Measurements from ENCODE around the gene OR2V2. TPM values are rescaled to one million over a fixed set of nuclear protein-coding genes. Genes with fewer than 3 reads are reported as not detected.
"Not testable (repeated sequence)": the region's sequence is repeated elsewhere in the genome, so short reads cannot be mapped to it uniquely, and the experiment has no call there.

The OR2V2 gene, protein sequence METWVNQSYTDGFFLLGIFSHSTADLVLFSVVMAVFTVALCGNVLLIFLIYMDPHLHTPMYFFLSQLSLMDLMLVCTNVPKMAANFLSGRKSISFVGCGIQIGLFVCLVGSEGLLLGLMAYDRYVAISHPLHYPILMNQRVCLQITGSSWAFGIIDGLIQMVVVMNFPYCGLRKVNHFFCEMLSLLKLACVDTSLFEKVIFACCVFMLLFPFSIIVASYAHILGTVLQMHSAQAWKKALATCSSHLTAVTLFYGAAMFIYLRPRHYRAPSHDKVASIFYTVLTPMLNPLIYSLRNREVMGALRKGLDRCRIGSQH
- not detected for total RNA-seq

DNA sequence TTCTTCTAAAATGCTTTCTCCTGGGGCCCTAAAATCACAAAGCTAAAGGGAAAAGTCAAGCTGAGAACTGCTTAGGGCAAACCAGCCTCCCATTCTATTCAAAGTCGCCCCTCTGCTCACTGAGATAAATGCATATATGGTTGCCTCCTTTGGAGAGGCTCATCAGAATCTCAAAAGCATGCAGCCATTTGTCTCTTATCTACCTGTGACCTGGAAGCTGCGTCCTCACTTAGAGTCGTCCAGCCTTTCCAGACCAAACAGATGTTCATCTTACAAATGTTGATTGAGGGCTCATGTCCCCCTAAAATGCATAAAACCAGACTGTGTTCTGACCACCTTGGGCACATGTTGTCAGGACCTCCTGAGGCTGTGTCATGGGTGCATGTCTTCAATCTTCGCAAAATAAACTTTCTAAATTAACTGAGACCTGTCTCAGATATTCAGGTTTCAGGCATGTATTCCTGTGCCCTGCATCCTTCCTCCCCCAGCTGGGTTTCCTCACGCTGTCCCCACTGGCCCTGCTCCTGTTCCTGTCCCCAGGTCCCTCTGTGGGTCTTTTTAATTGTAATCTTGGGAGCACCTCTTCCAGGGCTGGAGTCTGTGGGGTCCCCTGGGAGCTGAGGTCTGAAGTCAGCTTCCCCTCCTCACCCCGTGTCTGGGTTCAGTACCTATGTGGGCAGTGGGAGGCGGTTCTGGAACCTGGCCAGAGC is at the start of gene OR2V2:
Gene OR2V2 (plus strand): TSS at position 660 of the 710 bp plus-strand sequence. CDS start 7,357 bp downstream, outside the sequence.
- intact Hi-C loops (cut with DNase I; ENCODE audit: low total_unique reads); H3K4me1 ChIP-seq; H3K27me3 ChIP-seq; H3K27ac ChIP-seq; DNase-seq; H3K36me3 ChIP-seq; H3K4me3 ChIP-seq; H3K9me3 ChIP-seq: not testable (repeated sequence)

DNA sequence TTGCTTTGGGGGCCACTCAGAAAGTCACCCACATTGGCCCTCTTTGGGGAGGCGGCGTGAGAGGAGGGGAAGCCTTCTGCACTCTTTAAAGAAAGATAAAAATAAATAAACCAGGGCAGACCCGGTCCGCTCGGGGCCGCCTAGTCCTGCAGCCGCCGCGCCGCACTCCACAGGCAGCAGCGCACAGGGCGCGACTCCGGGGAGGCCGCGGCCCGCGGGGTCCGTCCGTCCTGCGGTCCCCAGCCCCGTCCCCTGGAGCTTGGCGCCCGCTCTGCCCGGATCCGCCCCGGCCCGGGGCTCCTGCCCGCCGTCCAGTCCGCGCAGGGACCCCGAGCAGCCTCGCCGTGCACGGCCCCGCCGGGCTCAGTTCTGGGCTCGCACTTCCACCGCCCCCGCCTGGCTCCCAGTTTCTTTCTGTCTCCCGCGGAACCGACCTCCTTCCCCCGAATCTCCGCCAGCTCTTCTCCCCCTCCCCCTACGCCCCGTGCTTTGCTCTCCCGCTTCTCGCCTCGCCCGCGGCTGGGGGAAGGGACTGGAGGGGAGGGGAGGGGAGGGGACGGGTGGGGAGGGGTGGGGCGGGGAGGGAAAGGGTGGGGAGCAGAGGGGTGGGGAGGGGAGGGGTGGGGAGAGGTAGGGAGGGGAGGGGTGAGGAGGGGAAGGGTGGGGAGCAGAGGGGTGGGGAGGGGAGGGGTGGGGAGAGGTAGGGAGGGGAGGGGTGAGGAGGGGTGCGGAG is 49.5 kb upstream of the OR2V2 start:
- H3K4me1 ChIP-seq; H3K27ac ChIP-seq; intact Hi-C loops (cut with DNase I; ENCODE audit: low total_unique reads); H3K36me3 ChIP-seq; H3K4me3 ChIP-seq; DNase-seq; H3K9me3 ChIP-seq: not testable (repeated sequence)
- H3K27me3 ChIP-seq = peaks cover 0 to 12% of the 10 kb centered on the region in 2 donors

DNA sequence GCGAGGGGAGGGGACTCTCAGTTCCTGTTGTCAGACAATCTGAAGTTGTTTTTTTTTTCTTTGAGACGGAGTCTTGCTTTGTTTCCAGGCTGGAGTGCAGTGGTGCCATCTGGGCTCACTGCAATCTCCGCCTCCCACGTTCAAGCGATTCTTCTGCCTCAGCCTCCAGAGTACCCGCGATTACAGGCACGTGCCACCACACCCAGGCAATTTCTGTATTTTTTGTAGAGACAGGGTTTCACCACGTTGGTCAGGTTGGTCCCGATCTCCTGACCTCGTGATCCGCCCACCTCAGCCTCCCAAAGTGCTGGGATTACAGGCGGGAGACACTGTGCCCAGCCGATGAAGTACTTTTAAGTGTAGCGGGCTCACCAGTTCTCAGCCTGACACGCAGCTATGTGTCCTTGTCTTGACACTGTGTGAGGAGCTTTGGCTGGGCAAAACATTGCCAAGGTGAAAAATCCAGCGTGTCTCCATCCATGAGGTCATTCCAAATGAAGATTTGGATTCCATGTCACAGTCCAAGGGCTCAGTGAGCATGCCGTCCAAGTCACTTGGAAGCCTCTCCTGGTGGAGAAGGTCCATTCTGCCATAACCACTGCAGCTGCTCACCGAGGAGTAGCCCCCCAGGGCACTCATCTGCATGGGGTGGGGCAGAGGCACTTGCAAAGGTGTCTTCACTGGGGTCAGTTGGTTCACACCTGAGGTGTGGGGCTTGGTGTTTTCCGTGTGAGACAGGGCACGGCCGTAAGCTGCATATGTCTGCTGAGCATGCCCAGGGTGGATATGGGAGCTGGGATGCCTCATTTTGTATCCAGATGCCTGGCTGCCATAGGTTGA is 48.4 kb upstream of the OR2V2 start:
- TF ChIP-seq CTCF (IDR thresholded peaks at IDR 0.05) (no peak), POLR2A (IDR thresholded peaks at IDR 0.05) (no peak)
- no peak for DNase-seq
- intact Hi-C loops (cut with DNase I; ENCODE audit: low total_unique reads) = no loop called here
- no peaks in the 10 kb centered on the region for H3K9me3 ChIP-seq
- no peak overlapping the region for H3K27ac ChIP-seq
- no peaks in the 10 kb centered on the region for H3K36me3 ChIP-seq
- no peaks in the 10 kb centered on the region for H3K4me1 ChIP-seq
- H3K4me3 ChIP-seq = no peak overlapping the region
- H3K27me3 ChIP-seq = peaks cover 0 to 12% of the 10 kb centered on the region in 2 donors

DNA sequence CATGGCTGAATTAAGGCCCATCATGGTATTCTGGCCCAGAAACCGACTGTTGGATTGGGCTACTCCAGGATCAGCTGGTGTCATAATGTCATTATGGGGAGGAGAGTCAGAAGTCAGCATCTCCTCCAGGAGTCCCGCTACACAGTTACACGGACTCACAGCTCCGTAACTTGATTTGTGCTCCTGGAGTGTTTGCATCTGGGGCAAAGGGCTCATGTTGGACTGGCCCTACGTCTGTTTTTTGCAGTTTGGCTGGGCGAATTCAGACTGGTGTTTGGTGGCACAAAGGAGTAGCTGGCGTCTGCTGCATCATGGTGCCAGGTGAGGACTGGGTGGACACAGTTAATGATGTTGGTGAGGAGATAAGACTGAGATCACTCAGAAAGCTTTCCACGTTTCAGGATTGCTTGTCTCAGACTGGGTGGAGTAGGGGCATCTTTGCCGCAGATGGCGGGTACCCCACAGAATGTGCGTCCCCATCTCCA is 47.7 kb upstream of the OR2V2 start:
- H3K36me3 ChIP-seq = no peaks in the 10 kb centered on the region
- no peak for TF ChIP-seq CTCF (IDR thresholded peaks at IDR 0.05)
- TF ChIP-seq POLR2A (IDR thresholded peaks at IDR 0.05) = no peak
- no peak overlapping the region for H3K4me3 ChIP-seq
- peaks cover 0 to 12% of the 10 kb centered on the region in 2 donors for H3K27me3 ChIP-seq
- DNase-seq = no peak
- no peaks in the 10 kb centered on the region for H3K9me3 ChIP-seq
- no peak overlapping the region for H3K27ac ChIP-seq
- no peaks in the 10 kb centered on the region for H3K4me1 ChIP-seq
- intact Hi-C loops (cut with DNase I; ENCODE audit: low total_unique reads) = no loop called here

DNA sequence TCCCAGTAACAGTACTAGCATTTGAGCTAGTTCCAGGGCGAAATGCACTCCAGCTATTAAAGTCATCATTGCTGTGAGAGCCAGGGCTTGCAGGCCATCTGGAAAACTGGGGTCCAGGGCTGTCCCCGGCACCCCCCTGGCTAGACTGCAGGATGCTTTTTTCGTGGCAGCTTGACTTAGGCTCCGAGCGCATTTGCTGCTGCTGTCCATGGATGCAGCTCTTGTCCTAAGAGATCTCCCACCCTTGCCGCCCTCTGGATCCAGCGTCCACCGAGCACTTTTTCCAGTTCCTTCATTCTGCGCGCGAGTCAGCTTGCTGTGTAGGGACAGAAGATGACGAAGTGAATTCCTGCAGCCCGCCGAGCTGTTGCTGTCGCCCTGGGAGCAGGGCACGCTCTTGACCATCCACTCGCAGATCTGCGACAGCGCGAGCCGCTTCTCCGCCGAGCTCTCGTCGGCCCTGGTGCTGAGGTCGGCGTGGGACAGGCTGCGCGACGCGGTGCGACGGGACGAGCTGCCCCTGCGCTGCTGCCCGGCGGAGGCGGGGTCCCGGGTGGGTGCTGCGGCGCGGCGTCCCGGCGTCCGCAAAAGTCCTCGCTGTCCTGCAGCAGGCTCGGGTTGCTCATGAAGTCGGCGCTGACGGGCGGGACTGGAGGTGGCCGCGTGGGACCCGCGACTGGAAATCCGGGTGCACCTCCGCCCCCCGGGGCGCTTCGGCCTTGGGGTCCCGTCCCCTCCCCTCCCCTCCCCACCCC is 47.1 kb upstream of the OR2V2 start:
- Histone ChIP-seq H3K27me3 (peaks cover 0 to 12% of the 10 kb centered on the region in 2 donors), H3K36me3 (no peaks in the 10 kb centered on the region), H3K4me3 (no peak overlapping the region), H3K9me3 (no peaks in the 10 kb centered on the region), H3K27ac (no peak overlapping the region), H3K4me1 (no peaks in the 10 kb centered on the region)
- DNase-seq = no peak
- TF ChIP-seq POLR2A (IDR thresholded peaks at IDR 0.05) (no peak), CTCF (IDR thresholded peaks at IDR 0.05) (no peak)
- intact Hi-C loops (cut with DNase I; ENCODE audit: low total_unique reads) = no loop called here

DNA sequence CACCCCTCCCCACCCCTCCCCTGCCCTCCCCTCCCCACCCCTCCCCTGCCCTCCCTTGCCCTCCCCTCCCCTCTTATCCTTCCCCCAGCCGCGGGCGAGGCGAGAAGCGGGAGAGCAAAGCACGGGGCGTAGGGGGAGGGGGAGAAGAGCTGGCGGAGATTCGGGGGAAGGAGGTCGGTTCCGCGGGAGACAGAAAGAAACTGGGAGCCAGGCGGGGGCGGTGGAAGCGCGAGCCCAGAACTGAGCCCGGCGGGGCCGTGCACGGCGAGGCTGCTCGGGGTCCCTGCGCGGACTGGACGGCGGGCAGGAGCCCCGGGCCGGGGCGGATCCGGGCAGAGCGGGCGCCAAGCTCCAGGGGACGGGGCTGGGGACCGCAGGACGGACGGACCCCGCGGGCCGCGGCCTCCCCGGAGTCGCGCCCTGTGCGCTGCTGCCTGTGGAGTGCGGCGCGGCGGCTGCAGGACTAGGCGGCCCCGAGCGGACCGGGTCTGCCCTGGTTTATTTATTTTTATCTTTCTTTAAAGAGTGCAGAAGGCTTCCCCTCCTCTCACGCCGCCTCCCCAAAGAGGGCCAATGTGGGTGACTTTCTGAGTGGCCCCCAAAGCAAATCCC is 46.2 kb upstream of the OR2V2 start:
- H3K36me3 ChIP-seq; H3K27ac ChIP-seq; H3K4me3 ChIP-seq; DNase-seq; H3K4me1 ChIP-seq; intact Hi-C loops (cut with DNase I; ENCODE audit: low total_unique reads); H3K9me3 ChIP-seq: not testable (repeated sequence)
- peaks cover 0 to 14% of the 10 kb centered on the region in 2 donors for H3K27me3 ChIP-seq

GRCh38 chr5:181101930-181102674 is 45.3 kb upstream of the OR2V2 start:
- DNase-seq; intact Hi-C loops (cut with DNase I; ENCODE audit: low total_unique reads); H3K4me3 ChIP-seq; H3K27ac ChIP-seq; H3K4me1 ChIP-seq; H3K36me3 ChIP-seq; H3K9me3 ChIP-seq: not testable (repeated sequence)
- peaks cover 0 to 18% of the 10 kb centered on the region in 2 donors for H3K27me3 ChIP-seq

- intact Hi-C loops (cut with DNase I; ENCODE audit: low total_unique reads) = not testable (repeated sequence)
Measured at GRCh38 chr5:181104259-181104568, 43.2 kb upstream of the OR2V2 start.

More at GRCh38 chr5:181104259-181104568, 43.2 kb upstream of the OR2V2 start:
- H3K9me3 ChIP-seq, H3K27ac ChIP-seq, H3K36me3 ChIP-seq, H3K4me3 ChIP-seq, H3K4me1 ChIP-seq, DNase-seq: not testable (repeated sequence)
- peaks cover 0 to 24% of the 10 kb centered on the region in 2 donors for H3K27me3 ChIP-seq

Data from uterus (tissue), 4 donors.